Measurements from ENCODE around the gene PID1.
A peak's percentile ranks its signal among the peaks of the same experiment; 100 is the strongest.

PID1 gene, protein sequence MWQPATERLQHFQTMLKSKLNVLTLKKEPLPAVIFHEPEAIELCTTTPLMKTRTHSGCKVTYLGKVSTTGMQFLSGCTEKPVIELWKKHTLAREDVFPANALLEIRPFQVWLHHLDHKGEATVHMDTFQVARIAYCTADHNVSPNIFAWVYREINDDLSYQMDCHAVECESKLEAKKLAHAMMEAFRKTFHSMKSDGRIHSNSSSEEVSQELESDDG

DNA sequence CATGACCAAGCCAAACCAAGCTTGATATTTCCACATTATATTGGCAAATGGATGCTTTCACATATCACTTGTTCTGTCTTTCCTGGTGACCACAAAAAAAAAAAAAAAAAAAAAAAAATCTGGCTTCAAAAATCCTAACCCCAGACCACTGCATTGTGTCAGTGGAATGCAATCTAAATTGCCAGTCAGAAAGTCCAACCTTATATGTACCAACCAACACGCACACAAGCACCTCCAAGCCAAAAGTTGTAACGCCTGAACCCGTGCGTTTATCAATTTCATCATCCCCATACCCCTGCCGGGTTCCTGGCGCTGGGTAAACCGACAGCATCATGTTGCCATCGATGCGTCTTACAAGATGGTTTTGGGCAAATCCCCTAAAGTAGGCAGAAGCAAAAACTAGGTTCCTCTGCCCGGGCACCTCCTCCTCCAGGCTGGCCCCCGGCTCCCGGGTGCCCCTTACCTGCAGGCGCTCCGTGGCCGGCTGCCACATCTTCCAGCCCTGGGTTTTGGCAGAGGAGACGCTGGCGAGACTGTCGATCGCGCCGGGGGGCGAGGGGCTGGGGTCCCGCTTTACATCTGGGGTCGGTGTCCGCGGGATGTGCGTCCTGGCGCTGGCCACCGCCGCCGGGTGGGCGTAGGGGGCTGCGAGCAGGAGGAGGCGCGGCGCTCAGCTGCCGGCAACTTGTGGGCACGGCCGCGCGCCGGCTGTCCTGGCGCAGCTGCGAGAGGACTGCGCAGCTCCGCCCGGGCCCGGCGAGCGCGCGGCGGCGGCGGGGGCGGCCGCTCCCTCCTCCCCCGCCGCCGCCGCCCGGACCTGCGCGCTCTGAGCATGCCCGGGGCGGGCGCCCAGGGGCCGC is at the start of gene PID1:
PID1 (minus strand) TSS at position 737 of the 860 bp plus-strand sequence; CDS start at position 493, 244 bp downstream.
- DNase-seq (ENCODE audit: low spot score) = no peak

- DNase-seq (ENCODE audit: low spot score) = no peak
Measured at GRCh38 chr2:229319558-229319957, 48.5 kb upstream of the PID1 start.

DNA sequence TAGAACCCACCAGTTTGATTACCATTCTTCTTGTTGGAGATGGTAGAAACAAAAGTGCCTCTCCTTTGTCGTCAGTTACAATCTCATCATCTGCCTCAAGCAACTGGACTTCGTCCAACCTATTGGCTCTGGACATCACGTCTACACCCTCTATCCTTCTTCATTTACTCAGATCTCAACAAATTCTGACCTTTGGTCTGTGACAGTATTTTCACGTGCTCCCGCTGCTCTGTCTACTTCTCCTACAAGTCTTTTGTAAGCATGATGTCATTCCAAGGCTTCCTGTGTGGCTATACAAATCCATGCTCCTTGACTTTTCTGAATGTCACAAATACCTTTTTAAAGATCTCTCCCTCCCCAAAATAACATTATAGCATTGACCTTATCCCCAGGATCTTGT is 43.0 kb upstream of the PID1 start:
- DNase-seq (ENCODE audit: low spot score) = no peak

- no peak for DNase-seq (ENCODE audit: low spot score)
Measured at GRCh38 chr2:229313591-229313990, 42.5 kb upstream of the PID1 start.

DNA sequence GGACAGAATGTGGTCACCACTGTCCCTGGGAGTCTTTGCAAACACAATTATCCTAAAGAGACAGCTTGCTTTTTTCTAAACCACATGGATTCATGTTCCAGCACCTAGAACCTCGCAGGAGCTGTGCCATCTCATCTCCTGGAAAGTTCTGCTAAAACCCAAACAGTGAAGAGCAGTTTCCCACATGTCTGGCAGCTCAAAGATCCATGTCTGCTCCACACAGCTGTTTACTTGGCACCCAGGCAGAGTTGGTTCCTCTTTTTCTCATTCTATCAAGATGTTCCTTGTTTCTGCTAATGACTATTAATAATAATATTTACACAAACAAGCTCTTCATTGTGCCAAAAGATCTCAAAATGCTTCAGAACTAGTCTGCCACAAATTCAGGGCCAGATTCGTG is 30.1 kb upstream of the PID1 start:
- no peak for DNase-seq (ENCODE audit: low spot score)

DNA sequence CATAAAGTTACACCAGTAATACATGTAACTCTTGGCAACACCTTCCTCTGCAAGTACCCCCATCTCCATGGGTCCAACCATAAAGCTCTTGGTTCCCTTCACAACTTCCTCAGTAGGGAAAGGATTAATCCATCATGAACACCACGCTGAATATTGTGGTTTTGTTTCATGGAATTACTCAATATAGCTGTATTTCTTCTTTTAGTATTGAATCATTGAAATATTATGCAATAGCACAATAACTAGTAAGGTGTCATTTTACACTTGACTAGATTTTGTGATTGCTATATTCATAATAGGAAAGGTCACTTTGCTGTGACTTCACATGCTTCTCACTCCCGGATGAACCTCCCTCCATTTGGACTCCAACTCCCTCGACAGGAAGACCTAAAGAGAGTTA is 29.7 kb upstream of the PID1 start:
- DNase-seq (ENCODE audit: low spot score) = no peak

GRCh38 chr2:229300371-229300770 is 29.3 kb upstream of the PID1 start:
- DNase-seq (ENCODE audit: low spot score) = no peak

- no peak for DNase-seq (ENCODE audit: low spot score)
Measured at GRCh38 chr2:229297247-229297646, 26.2 kb upstream of the PID1 start.

GRCh38 chr2:229296536-229296935 is 25.4 kb upstream of the PID1 start:
- DNase-seq (ENCODE audit: low spot score) = no peak

DNA sequence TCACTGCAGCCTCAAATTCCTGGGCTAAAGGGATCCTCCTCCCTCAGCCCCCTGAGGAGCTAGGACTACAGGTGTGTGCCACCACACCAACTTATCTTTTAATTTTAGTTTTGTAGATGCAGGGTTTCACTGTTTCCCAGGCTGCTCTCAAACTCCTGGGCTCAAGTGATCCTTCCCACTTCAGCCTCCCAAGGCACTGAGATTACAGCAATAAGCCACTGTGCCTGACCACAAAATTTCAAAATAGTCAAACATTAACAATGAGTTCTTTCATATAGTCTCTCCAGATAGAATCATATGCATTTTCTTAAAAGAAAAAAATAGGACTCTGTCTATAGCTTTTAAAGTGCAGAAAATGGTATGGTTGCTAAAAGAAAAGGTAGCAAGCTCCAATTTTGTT is 24.9 kb upstream of the PID1 start:
- DNase-seq (ENCODE audit: low spot score) = no peak

- no peak for DNase-seq (ENCODE audit: low spot score)
Measured at GRCh38 chr2:229287823-229288222, 16.7 kb upstream of the PID1 start.

GRCh38 chr2:229282758-229283546 is 11.9 kb upstream of the PID1 start:
- DNase-seq (ENCODE audit: low spot score) = no peak

DNA sequence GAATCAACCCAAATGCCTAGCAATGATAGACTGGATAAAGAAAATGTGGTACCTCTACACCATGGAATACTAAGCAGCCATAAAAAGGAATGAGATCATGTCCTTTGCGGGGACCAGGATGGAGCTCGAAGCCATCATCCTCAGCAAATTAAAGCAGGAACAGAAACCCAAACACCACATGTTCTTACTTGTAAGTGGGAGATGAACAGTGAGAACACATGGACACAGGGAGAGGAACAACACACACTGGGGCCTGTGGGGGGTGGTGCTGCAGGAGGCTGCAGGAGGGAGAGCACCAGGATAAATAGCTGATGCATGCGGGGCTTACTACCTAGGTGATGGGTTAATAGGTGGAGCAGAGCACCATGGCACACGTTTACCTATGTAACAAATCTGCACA is 8.4 kb upstream of the PID1 start:
- no peak for DNase-seq (ENCODE audit: low spot score)

DNA sequence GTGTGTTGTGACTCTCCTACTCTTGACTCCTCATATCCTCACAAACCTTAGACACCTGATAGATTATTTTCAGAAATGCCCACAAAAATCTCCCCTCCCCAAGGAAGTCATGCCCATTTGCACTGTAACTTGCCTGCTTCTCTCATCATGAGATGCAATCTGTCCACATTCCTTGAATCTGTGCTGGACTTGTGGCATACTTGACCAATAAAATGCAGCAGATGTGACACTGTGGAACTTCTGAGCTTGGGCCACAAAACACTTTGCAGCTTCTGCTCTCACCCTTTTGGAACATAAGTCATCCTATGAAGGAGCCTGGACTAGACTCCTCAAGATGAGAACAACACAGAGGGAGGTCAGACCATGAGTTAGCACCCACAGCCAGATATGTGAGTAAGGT is 4.4 kb upstream of the PID1 start:
- no peak for DNase-seq (ENCODE audit: low spot score)

GRCh38 chr2:229273723-229274338 is 2.7 kb upstream of the PID1 start:
- peak; percentile 5 for DNase-seq (ENCODE audit: low spot score)

GRCh38 chr2:229273006-229273722 is 2.1 kb upstream of the PID1 start:
- DNase-seq (ENCODE audit: low spot score) = no peak

DNA sequence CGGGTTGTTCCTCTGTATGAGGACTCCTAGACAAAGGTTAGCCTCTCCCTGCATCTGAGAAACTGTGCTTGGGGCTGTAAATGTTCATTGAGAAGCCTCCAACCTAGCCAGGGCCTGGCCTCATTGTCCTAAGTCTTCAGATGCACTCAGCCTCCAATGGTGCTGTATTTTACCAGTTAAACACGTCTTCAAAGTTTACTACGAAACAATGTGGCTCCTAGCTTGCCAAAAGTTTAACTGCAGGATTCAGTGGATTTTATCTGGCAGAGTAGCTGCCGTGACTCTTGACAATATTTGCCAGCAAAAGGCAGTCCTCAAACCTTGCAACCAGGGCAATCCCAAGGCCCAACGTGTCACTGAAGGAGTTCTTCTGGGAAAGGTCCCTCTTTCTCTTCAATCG is 1.1 kb downstream of the PID1 start:
- DNase-seq (ENCODE audit: low spot score) = no peak

DNA sequence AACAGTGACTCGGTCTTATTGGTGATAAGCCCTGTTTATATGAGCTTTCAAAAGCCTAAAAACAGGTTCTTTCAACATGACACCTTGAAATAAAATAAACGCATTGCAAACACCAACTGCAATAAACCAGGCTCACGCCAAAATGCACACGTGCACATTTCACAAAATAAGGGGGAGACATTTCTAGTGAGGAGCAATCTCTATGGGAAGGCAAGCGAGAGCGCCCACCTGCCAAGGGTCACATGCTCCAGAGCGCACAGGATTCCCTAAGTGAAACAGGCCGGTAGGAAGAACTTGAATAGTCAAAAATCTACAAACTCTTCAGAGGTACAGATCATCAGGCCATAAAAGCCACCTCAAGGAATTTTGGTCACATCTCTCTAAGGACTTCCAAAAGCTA is 1.9 kb downstream of the PID1 start:
- no peak for DNase-seq (ENCODE audit: low spot score)

DNA sequence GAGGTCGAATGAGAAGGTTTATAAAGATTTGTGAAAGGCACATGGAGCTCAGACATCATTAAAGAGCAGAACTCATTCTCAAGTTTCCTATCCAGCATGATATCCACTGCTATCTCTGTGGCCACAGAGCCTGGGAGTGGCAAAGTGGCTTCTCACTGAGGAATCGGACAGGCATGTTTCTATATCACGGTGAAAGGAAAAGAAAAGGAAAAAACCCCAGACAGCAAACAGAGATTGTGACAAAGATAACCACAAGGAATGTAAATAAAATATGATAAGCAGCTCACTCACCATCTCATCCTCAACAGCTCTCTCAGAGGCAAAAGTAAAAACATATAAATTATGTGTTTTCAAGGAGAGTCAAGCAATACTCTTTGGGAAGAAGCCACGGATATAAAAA is 2.5 kb downstream of the PID1 start:
- no peak for DNase-seq (ENCODE audit: low spot score)

DNA sequence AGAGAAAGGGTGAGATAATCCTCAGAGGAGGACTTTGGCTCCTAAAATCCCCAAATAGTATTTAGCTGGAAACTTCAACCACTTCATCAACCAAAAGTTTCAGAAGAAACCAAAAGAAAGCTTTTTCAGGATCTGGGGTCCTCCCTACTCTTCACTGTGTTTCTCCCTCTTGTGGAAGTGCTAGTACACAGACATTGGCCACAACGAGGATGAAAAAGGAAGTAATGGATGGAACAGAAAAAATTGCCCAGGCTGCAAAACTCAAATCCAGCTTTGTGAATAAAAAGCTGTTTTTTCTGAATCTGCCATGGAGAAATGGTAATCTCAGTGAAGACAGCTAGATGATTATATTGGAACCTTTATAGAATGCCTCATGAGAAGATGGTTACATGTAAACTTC is 4.0 kb downstream of the PID1 start:
- no peak for DNase-seq (ENCODE audit: low spot score)

DNA sequence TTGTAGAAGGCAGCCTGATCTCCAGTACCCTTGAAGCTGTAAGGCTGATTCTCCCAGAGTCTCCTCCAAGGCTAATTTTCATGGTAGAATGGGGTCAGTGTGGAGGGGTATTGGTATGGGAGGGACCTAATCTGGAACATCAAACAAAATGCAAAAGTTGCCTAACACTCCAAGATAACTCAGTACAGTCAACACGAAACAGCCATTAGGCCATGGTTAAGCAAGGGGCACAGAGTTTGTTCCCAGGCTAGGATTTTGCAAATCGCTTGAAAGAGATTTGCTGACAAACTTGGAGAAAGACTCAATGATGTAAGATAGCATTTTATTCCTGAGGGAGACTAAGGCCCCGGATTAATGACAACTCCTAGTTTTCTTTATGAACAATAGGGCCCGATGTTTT is 5.4 kb downstream of the PID1 start:
- no peak for DNase-seq (ENCODE audit: low spot score)

DNA sequence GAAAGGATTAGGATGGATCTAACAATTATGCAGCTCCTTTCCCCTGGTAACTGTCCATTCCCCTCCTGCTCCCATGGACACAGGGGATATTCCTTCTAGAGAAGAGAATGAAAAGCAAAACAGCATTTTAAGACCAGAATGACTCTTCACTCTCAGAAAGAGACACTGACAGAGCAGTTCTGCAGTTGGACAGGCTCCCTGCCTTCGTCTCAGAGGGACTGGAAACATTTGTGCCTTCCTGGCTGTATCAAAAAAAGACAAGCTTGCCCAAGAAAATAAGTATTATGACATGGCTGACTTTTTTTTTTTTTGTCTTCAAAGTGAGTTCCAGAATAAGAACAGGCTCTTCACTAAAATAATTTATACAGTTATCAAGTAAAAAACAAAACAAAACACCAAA is 9.5 kb downstream of the PID1 start:
- no peak for DNase-seq (ENCODE audit: low spot score)
